ENCODE results near the gene PLEKHO2.

- TF ChIP-seq NFIC (IDR thresholded peaks at IDR 0.05; ENCODE audit: borderline replicate concordance) (no peak), EP300 (IDR thresholded peaks at IDR 0.05; ENCODE audit: borderline replicate concordance in 1 of 2, low read depth in 1 of 2, low read length in 1 of 2) (no peak), USF2 (IDR thresholded peaks at IDR 0.05; ENCODE audit: borderline replicate concordance, low read depth, low read length) (no peak), CHD2 (IDR thresholded peaks at IDR 0.05; ENCODE audit: low read length, partially characterized antibody) (no peak), USF1 (IDR thresholded peaks at IDR 0.05; ENCODE audit: borderline replicate concordance, low read depth) (no peak), RFX5 (IDR thresholded peaks at IDR 0.05; ENCODE audit: low read length) (no peak), SIN3A (IDR thresholded peaks at IDR 0.05; ENCODE audit: borderline replicate concordance, low read depth, low read length) (no peak)
- TF ChIP-seq, protein P1, sequence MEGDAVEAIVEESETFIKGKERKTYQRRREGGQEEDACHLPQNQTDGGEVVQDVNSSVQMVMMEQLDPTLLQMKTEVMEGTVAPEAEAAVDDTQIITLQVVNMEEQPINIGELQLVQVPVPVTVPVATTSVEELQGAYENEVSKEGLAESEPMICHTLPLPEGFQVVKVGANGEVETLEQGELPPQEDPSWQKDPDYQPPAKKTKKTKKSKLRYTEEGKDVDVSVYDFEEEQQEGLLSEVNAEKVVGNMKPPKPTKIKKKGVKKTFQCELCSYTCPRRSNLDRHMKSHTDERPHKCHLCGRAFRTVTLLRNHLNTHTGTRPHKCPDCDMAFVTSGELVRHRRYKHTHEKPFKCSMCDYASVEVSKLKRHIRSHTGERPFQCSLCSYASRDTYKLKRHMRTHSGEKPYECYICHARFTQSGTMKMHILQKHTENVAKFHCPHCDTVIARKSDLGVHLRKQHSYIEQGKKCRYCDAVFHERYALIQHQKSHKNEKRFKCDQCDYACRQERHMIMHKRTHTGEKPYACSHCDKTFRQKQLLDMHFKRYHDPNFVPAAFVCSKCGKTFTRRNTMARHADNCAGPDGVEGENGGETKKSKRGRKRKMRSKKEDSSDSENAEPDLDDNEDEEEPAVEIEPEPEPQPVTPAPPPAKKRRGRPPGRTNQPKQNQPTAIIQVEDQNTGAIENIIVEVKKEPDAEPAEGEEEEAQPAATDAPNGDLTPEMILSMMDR (IDR thresholded peaks at IDR 0.05), result no peak
Measured at GRCh38 chr15:64807751-64808222, 33.9 kb upstream of the PLEKHO2 start.
